HuH-7 (cell line): ENCODE data around the gene BCL7C.
A peak's percentile ranks its signal among the peaks of the same experiment; 100 is the strongest.
"Not testable (repeated sequence)": the region's sequence is repeated elsewhere in the genome, so short reads cannot be mapped to it uniquely, and the experiment has no call there.

Source experiments
- DNase-seq: peaks from one replicate; pipeline ENCODE4 v3.0.0; 2011; ENCODE audit warnings: low spot score

The BCL7C gene

DNA sequence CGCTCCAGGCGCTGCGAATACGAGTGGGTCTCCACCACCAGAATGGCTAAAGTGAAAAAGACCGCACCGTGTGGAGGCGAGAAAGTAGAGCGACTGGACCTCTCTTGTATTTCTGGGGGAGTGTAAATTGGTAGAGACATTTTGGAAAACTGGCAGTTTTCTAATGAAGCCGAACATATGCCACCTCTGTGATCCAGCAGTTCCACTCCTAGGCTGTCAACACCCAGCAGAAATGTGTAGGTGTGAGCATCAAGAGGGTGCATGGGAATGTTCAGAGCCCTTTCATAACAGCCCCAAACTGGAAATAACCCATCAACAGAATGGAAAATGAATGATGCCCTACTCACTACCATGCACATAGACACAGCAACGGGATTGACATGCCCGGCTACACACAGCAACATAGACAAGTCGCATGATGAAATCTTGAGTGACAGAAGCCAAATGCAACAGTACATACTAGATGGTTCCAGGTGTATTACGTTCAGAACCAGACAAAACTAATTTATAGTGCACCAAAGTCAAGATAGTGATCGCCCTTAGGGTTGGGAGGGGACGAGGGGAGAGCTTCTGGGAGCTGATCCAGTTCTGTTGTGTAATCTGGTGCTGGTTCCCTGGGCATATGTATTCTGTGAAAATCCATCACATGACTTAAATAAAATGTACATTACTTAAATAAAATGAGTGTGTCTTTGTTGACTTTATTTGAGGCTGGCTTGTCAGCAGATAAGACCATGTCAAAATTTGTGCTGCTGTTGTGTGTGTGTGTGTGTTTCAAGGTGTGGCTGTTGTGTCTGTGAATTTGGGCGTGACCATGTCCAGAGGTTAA lies 877 bp upstream of the BCL7C start:
- no peak for DNase-seq

DNA sequence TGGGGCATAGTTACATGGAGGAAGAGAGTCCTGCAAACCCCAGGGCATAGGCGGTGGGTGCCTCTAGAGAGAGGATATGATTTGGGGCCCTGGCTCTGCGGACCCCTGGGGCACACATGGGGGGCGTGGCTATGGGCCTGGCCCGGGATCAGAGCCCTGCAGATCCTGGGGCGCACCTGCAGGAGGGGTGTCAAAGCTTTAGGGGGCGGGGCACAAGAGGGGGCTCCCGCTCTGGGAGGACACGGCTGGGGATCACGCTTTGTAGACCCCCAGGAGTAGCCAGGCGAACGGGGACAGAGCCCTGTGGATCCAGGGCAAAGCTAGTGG lies 497 bp downstream of the BCL7C start:
- DNase-seq: no peak

- DNase-seq: no peak
Measured at GRCh38 chr16:30892670-30893416, 1.0 kb downstream of the BCL7C start.

DNA sequence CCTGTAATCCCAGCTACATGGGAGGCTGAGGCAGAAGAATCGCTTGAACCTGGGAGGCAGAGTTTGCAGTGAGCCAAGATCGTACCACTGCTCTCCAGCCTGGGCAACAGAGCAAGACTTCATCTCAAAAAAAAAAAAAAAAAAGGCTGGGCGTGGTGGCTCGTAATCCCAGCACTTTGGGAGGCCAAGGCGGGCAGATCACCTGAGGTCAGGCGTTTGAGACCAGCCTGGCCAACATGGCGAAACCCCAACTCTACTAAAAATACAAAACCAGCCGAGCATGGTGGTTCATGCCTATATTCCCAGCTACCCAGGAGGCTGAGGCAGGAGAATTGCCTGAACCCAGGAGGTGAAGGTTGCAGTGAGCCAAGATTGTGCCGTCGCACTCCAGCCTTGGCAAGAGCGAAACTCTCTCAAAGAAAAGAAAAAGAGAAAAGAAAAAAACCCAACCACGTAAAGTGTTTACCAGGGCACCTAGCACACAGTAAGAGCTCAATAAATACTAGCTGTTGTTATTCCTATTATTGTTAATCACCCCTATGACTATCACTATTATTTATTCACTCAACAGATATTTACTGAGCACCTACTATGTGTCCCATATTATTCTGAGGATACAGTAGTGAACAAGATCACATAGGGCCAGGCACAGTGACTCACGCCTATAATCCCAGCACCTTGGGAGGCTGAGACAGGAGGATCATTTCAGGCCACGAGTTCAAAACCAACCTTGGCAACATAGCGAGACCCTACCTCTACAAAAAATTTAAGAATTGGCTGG lies 2.6 kb downstream of the BCL7C start:
- DNase-seq: not testable (repeated sequence)

GRCh38 chr16:30889721-30890120 lies 4.2 kb downstream of the BCL7C start:
- DNase-seq: no peak

DNA sequence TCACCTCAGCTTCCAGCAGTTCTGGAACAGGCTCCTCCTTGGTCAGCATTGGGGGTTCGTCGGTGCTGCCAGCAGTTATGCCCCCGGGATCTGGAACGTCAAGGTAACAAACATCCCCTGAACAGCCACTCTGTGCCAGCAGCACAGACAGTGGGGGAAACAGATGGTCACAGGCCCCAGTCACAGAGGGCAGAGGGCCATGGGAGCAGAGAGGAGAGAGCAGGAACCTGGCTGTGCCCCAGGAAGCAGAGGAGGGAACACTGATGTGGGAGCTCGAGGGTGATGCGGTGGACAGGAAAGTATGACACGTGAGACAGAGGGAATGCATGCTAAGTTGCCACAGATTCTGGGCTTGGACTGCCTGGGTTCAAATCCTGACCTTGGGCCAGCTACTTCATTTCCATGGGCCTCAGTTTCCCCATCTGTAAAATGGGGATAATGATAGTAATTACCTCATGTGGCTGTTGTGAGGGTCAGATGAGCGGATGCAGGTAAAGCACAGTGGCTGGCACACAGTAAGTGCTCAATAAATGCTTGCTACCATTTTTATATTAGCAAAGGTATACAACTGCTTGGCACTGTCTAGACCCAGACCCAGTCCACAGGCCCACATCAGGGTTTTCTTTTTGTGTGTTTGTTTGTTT lies 4.9 kb downstream of the BCL7C start:
- no peak for DNase-seq

- no peak for DNase-seq
Measured at GRCh38 chr16:30887927-30888326, 6.0 kb downstream of the BCL7C start.

- no peak for DNase-seq
Measured at GRCh38 chr16:30886145-30886544, 7.7 kb downstream of the BCL7C start.

DNA sequence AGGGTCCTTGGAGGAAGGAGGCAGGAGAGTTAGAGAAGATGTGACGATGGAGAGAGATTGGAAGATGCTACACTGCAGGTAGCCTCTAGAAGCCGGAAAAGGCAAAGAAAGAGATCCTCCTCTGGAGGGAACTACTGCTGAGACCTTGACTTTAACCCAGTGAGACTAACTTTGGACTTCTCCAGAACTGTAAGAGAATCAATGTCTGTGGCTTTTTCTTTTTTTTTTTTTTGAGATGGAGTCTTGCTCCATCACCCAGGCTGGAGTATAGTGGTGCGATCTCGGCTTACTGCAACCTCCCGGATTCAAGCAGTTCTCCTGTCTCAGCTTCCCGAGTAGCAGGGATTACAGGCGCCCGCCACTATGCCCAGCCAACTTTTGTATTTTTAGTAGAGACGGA lies 8.7 kb downstream of the BCL7C start:
- no peak for DNase-seq

DNA sequence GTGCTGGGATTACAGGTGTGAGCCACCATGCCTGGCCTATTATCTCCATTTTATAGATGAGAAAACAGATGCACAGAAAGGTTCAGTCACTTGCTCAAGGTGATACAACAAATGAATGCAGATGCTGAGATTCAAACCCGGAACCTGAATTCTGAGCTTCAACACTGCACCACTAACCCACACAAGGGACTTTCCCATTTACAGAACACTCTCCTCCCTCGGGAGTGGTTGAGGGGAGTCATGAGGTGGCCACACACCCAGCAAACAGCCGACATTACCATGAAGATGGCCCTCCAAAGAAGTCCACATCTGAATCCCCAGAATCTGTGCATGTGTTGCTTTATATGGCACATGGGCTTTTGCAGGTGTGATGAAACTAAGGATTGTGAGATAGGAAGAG lies 9.1 kb downstream of the BCL7C start:
- DNase-seq: no peak

DNA sequence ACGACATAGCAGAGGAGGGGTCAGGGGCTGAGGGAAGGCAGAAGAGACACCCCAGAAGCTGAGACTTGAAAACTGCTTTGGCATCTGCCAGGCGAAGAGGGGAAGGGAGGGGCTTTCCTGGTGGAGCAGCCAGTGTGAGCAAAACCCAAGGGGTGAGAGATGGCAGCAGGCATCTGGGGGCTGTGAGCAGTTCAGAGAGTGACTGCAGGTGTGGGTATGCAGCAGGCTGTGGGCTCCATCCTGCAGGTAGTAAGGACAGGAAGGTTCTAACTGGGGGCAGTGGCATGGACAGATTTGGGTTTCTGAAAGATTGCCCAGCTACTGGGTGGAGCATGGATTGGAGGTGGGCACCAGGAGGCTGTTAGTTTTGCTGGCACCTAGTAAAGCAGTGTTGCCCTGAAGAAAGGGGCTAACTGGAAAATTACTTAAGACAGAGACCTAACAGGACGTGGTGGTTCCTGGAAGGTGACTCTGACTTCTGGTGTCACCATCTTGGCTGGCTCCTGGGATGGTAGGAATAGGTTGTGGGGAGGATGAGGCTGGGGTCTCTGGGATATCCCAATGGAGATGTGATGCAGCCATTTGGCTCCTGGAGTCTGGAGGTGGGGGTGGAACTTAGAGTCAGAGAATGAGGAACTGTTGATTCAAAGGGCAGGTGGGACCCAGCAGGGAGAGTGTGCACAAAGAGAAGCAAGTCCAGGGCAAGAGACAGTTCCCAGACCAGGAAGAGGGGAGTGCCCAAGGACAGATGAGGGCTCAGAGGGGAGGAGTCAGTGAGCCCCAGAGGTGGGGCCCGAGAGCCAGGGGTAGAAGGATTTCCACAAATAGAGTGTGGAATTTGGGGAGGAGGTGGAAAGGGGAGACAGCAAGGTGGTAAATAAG lies 11.2 kb downstream of the BCL7C start:
- DNase-seq: no peak

DNA sequence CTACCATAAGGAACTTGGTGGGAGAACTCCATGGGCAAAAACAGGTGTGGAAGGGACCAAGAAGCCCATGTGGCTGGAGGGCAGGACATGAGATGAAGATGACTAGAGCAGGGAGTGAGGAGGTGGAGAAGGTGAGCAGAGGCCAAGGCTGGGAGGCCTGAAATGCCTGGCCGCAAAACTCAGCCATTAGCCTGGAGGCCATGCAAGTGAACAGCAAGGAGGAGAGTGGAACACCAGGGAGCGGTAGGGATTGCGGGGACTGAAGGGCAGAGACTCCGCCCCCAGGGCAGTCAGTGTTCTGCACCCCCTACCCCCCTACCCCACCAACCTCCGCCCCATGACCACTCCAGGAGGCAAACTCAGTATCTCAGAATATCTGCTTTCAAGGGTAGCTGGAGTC lies 17.0 kb downstream of the BCL7C start:
- DNase-seq: peak; percentile 40

DNA sequence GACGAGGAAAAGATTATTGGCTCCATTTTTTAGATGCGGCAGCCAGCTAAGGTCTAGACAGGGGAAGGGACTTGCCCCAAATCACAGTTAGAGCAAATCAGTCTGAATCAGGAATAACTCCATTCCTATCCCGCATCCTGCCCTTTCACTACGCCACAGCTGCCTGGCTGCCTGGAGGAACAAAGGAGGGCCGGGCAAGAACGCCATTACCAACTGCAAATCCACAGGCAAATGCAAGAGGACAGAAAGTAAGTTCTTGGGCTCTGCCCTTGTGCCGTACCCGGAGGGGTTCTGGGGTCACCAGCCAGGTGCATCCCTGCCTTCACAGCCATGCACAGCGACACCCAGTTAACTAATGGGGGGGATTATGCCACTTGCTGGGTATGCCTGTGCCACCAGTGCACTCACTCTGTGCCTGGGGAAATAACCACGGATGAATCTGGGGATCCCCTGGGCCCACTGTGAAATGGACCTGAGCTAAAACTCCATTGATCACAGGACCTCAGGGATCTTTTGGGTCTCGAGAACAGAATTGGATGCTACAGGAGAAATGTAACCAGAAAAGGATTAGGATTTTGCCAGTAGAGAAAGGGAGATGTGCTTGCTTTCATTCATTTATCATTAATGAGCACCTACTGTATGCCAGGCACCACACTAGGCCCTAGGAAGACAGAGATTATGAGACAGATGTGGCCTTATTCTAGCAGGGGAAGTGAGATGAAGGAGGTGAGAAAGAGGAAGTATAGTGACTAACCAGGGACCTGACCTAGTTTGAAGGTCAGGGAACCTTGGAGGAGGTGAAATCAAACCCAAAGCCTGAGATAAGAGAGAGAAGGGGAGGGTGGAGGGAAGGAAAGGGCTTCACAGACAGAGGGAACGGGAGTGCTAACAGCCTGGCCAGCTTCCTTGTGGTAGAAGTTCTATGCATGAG lies 17.7 kb downstream of the BCL7C start:
- DNase-seq: no peak

- peak; percentile 82 for DNase-seq
Measured at GRCh38 chr16:30874821-30875717, 18.8 kb downstream of the BCL7C start.

GRCh38 chr16:30874244-30874820 lies 19.5 kb downstream of the BCL7C start:
- DNase-seq: no peak

DNA sequence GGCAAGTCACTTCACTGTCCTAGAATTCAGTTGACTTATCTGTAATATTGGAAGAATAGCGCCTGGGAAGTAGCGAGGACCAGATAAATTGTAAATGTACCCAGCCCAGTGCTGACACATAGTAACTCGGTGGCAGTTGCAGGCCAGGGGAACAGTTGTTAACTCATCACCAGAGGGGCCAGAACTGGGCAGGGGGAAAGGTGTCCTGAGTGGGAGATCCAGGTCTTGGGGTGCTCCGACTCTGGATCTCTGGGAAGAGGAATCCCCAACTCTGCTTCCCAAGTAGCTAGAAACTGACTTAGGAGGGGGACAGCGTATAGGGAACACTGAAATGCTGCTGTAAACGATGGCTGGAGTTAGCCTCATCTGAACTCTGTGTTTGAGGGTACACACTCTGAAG lies 23.0 kb downstream of the BCL7C start:
- no peak for DNase-seq

- no peak for DNase-seq
Measured at GRCh38 chr16:30867747-30868146, 26.1 kb downstream of the BCL7C start.

DNA sequence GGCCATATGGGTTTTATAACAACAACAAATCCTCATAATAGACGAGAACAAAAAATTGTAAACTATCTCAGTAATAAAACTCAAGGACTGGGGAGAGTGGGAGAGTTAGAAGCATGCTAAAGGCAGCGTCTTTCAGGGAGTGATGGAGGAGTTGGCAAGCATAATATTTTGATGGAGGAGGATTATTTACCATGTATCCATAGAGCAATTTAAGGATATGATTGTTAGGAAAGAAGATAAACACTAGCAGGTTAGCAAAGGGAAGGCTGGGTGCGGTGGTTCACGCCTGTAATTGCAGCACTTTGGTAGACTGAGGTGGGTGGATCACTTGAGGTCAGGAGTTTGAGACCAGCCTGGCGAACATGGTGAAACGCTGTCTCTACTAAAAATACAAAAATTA lies 27.8 kb downstream of the BCL7C start:
- no peak for DNase-seq

GRCh38 chr16:30863178-30863577 lies 30.7 kb downstream of the BCL7C start:
- not testable (repeated sequence) for DNase-seq
